ENCODE data around the gene MOB3B. TPM values are rescaled to one million over a fixed set of nuclear protein-coding genes. Genes with fewer than 3 reads are reported as not detected.

Gene MOB3B
- total RNA-seq, 4 donors from 2014 or later, result 9.8 to 17.6 (median 14.6) TPM

DNA sequence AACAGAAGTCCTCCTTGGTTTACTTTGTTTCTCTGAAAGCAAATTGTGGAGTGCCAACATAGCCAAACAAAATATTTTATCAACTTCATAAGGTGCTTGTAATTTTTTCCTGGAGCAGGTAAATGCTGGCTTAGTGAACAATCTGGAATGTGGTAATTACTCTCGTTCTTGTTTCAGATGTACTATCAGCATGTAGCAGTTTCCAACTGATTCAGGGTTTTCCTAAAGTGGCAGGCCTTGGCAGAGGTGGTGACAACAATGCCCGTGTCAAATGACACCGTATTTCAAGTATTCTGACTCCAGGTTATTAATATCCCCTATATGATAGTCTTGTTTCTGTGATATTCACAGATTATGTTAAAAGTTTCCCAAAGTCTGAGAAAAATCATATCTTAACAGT is 42.4 kb upstream of the MOB3B start:
- no peak for TF ChIP-seq POLR2A (IDR thresholded peaks at IDR 0.05)
- TF ChIP-seq, protein P1, sequence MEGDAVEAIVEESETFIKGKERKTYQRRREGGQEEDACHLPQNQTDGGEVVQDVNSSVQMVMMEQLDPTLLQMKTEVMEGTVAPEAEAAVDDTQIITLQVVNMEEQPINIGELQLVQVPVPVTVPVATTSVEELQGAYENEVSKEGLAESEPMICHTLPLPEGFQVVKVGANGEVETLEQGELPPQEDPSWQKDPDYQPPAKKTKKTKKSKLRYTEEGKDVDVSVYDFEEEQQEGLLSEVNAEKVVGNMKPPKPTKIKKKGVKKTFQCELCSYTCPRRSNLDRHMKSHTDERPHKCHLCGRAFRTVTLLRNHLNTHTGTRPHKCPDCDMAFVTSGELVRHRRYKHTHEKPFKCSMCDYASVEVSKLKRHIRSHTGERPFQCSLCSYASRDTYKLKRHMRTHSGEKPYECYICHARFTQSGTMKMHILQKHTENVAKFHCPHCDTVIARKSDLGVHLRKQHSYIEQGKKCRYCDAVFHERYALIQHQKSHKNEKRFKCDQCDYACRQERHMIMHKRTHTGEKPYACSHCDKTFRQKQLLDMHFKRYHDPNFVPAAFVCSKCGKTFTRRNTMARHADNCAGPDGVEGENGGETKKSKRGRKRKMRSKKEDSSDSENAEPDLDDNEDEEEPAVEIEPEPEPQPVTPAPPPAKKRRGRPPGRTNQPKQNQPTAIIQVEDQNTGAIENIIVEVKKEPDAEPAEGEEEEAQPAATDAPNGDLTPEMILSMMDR (IDR thresholded peaks at IDR 0.05), result no peak
- Histone ChIP-seq H3K27ac (peak overlapping the region; percentile 100), H3K9me3 (no peaks in the 10 kb centered on the region), H3K4me3 (replicated peaks in 1 of 3) (peak overlapping the region in 1 of 3 donors; percentile 95), H3K4me1 (peaks cover 12 to 20% of the 10 kb centered on the region in 2 donors), H3K27me3 (no peaks in the 10 kb centered on the region), H3K36me3 (no peaks in the 10 kb centered on the region)
- WGBS, 2 donors, result 29 to 31% methylated on average over 3 of the region's 3 CpGs
- DNase-seq, result peak; percentile 37 to 50
- intact Hi-C loops (cut with DNase I), result no loop called here

DNA sequence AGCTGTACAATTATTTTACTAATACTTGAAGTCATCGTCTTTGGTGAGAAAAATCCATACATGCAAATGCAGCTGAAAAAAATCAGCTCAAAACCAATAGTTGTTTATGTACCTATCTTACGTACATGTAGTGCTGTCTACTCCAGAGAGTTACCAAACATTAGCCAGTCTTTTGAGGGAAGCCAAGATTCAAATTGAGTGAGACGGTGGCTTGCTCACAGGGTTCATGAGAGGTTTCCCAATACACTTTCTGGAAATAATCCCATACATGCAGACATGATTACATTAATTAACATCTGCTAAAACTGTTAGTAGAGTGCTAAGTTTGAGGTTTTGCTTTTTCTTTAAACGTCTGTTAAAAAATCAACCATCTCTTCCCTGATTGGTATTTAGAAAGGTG is 41.4 kb upstream of the MOB3B start:
- TF ChIP-seq POLR2A (IDR thresholded peaks at IDR 0.05), result no peak
- TF ChIP-seq, protein P1 (IDR thresholded peaks at IDR 0.05), result no peak
- WGBS, 2 donors, result 96 to 97% methylated on average over 4 of the region's 4 CpGs
- Histone ChIP-seq H3K27me3 (no peaks in the 10 kb centered on the region), H3K27ac (peak overlapping the region; percentile 100), H3K36me3 (no peaks in the 10 kb centered on the region), H3K4me1 (peaks cover 12 to 20% of the 10 kb centered on the region in 2 donors), H3K4me3 (replicated peaks in 1 of 3) (no peak overlapping the region), H3K9me3 (no peaks in the 10 kb centered on the region)
- no peak for DNase-seq
- intact Hi-C loops (cut with DNase I), result no loop called here

DNA sequence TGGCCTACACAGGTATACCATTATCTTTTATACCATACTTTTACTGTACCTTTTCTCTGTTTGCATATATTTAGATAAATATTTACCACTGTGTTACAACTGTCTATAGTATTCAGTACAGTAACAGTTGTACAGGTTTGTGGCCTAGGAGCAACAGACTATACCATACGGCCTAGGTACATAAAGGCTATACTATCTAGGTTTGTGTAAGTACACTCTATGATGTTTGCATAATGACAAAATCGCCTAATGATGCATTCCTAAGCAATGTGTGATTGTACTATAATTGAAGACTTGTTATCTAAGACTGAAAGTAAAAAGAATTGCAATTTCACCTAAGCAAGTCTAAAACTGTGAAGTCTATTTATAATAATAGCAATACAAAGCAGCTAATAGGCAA is 39.8 kb upstream of the MOB3B start:
- WGBS, 2 donors, result 76 to 94% methylated on average over 2 of the region's 2 CpGs
- no peak for TF ChIP-seq POLR2A (IDR thresholded peaks at IDR 0.05)
- TF ChIP-seq, protein P1 (IDR thresholded peaks at IDR 0.05), result no peak
- no peak overlapping the region for H3K4me3 ChIP-seq (replicated peaks in 1 of 3)
- H3K36me3 ChIP-seq, result no peaks in the 10 kb centered on the region
- H3K27me3 ChIP-seq, result no peaks in the 10 kb centered on the region
- no peak for DNase-seq
- no peaks in the 10 kb centered on the region for H3K9me3 ChIP-seq
- intact Hi-C loops (cut with DNase I), result no loop called here
- no peak overlapping the region for H3K27ac ChIP-seq
- H3K4me1 ChIP-seq, result peaks cover 12 to 20% of the 10 kb centered on the region in 2 donors

DNA sequence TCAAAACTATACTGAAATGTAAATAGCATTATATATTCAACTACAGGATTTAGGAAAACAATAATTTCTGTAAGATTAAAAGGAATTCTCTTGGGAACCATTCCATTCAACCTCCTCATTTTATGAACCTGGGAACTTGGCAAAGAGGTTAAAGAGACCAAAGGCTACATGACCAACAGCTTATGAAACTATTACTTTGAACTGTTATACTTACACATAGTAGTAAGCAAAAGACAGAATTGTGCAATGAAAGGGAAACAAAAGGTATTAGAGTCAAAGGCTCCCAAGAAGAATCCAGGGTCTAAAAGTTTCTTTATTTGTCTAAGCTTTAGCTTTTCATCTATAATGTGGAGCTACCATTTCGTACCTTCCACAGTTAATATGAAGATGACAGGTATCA is 36.5 kb upstream of the MOB3B start:
- Histone ChIP-seq H3K4me1 (peaks cover 3 to 6% of the 10 kb centered on the region in 2 donors), H3K9me3 (no peaks in the 10 kb centered on the region), H3K36me3 (peaks cover 0 to 3% of the 10 kb centered on the region in 2 donors), H3K27me3 (no peaks in the 10 kb centered on the region), H3K4me3 (replicated peaks in 1 of 3) (no peak overlapping the region), H3K27ac (no peak overlapping the region)
- intact Hi-C loops (cut with DNase I), result no loop called here
- WGBS, 2 donors, result 98 to 99% methylated on average over 1 of the region's 1 CpG
- DNase-seq, result no peak
- TF ChIP-seq POLR2A (IDR thresholded peaks at IDR 0.05), result no peak
- TF ChIP-seq, protein P1 (IDR thresholded peaks at IDR 0.05), result no peak

DNA sequence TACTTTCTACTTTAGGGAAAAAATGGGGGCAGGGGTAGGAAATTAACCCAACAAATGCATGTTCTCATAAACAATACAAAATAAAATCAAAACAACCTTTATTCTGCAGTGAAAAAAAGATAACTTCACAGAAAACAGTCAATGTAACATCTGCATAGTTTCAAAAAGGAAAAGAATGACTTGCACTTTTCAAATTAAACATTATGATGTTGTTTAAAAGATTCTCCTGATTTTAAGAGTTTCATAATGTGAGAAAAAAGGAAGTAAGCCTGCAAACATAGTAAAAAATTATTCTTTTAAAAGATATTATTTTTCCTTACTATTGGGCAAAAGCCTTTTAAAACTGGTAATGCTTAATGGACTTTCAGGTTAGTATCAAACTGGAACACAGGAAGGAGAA is 36.1 kb upstream of the MOB3B start:
- peaks cover 0 to 2% of the 10 kb centered on the region in 2 donors for H3K4me1 ChIP-seq
- H3K36me3 ChIP-seq, result peaks cover 0 to 3% of the 10 kb centered on the region in 2 donors
- no peak overlapping the region for H3K27ac ChIP-seq
- H3K9me3 ChIP-seq, result no peaks in the 10 kb centered on the region
- no peak for TF ChIP-seq POLR2A (IDR thresholded peaks at IDR 0.05)
- TF ChIP-seq, protein P1 (IDR thresholded peaks at IDR 0.05), result no peak
- DNase-seq, result no peak
- no peaks in the 10 kb centered on the region for H3K27me3 ChIP-seq
- H3K4me3 ChIP-seq (replicated peaks in 1 of 3), result no peak overlapping the region
- intact Hi-C loops (cut with DNase I), result no loop called here
